HepG2 (cell line): ENCODE data around the gene VEGFA. TPM values are rescaled to one million over a fixed set of nuclear protein-coding genes. Genes with fewer than 3 reads are reported as not detected.

Experiments
- AHDC1 ChIP-seq: sonication (generic); formaldehyde crosslinking; IDR thresholded peaks from 2 replicates; pipeline ENCODE4 v1.5.1; 2020; ENCODE audit warnings: mild to moderate bottlenecking, missing genetic modification reagents, borderline replicate concordance
- AKAP8 ChIP-seq: sonication (generic); formaldehyde crosslinking; IDR thresholded peaks from 2 replicates; pipeline ENCODE4 v1.5.1; 2020; ENCODE audit warnings: mild to moderate bottlenecking, missing genetic modification reagents
- DRAP1 ChIP-seq: IDR thresholded peaks from 2 replicates; pipeline ENCODE4 v1.6.1; 2016; ENCODE audit warnings: missing genetic modification reagents, missing compliant biosample characterization
- MAX ChIP-seq: IDR thresholded peaks from 2 replicates; pipeline ENCODE4 v1.6.1; 2012; ENCODE audit warnings: inconsistent platforms
- NKX3-1 ChIP-seq: sonication (generic); formaldehyde crosslinking; IDR thresholded peaks from 2 replicates; pipeline ENCODE4 v1.5.0; 2020; ENCODE audit warnings: missing genetic modification reagents
- SMAD1 ChIP-seq: sonication (generic); formaldehyde crosslinking; IDR thresholded peaks from 2 replicates; pipeline ENCODE4 v1.4.0; 2020; ENCODE audit warnings: missing genetic modification reagents, low read depth, mild to moderate bottlenecking, borderline replicate concordance
- SMAD9 ChIP-seq: sonication (generic); formaldehyde crosslinking; IDR thresholded peaks from 2 replicates; pipeline ENCODE4 v1.5.1; 2020; ENCODE audit warnings: mild to moderate bottlenecking, missing genetic modification reagents
- SRY ChIP-seq: sonication (generic); formaldehyde crosslinking; IDR thresholded peaks from 2 replicates; pipeline ENCODE4 v1.8.0; 2022; ENCODE audit warnings: mild to moderate bottlenecking, missing genetic modification reagents
- TOPORS ChIP-seq: sonication (generic); formaldehyde crosslinking; IDR thresholded peaks from 2 replicates; pipeline ENCODE4 v1.8.0; 2023; ENCODE audit warnings: mild to moderate bottlenecking, missing genetic modification reagents
- ZBTB1 ChIP-seq: sonication (generic); formaldehyde crosslinking; IDR thresholded peaks from 2 replicates; pipeline ENCODE4 v1.4.0; 2020; ENCODE audit warnings: missing genetic modification reagents, borderline replicate concordance
- ZNF589 ChIP-seq: sonication (generic); formaldehyde crosslinking; conservative IDR thresholded peaks from 2 replicates; pipeline ENCODE4 v1.8.0; 2022; ENCODE audit warnings: mild to moderate bottlenecking, moderate library complexity, missing genetic modification reagents
- ZNF616 ChIP-seq: sonication (generic); formaldehyde crosslinking; IDR thresholded peaks from 2 replicates; pipeline ENCODE4 v1.5.0; 2020; ENCODE audit warnings: low read depth, mild to moderate bottlenecking, missing genetic modification reagents
- ZNF720 ChIP-seq: sonication (generic); formaldehyde crosslinking; IDR thresholded peaks from 2 replicates; pipeline ENCODE4 v1.4.0; 2020; ENCODE audit warnings: missing genetic modification reagents
- ZNF768 ChIP-seq: sonication (generic); formaldehyde crosslinking; IDR thresholded peaks from 2 replicates; pipeline ENCODE4 v1.4.0; 2020; ENCODE audit warnings: missing genetic modification reagents
- ZSCAN31 ChIP-seq: sonication (generic); formaldehyde crosslinking; IDR thresholded peaks from 2 replicates; pipeline ENCODE4 v1.5.0; 2020; ENCODE audit warnings: low read depth, mild to moderate bottlenecking, missing genetic modification reagents
- polyA plus RNA-seq, 8 experiments: library from polyadenylated mRNA; depleted of rRNA in 3 of 8; stranded (reverse) in 7 of 8; unstranded in 1 of 8; fragments of >200 nt; fragmentation: Illumina TruSeq in 4 of 8; extraction: Trizol in 4 of 8; gene quantifications; 2 replicates each; pipeline versions ENCODE4 v1.2.1 to v1.2.3, GENCODE V29; 2011 to 2016; ENCODE audit warnings: low read depth in 4 of 8, missing spikeins in 1 of 8, mixed read lengths in 1 of 8; ENCODE audit not compliant: insufficient read depth in 1 of 8
- total RNA-seq, 5 experiments: library from RNA; depleted of rRNA; stranded (reverse); fragments of >200 nt; fragmentation: Illumina TruSeq; extraction: Trizol; gene quantifications; 2 replicates each; pipeline ENCODE4 v1.2.3, GENCODE V29; 2016; ENCODE audit warnings: low read depth in 1 of 5
- TF ChIP-seq, protein P1 (sequence below): sonication (generic); formaldehyde crosslinking; IDR thresholded peaks from 2 replicates; pipeline ENCODE4 v1.4.0; 2020; ENCODE audit warnings: missing genetic modification reagents
- TF ChIP-seq, protein P2 (sequence below): IDR thresholded peaks from 2 replicates; pipeline ENCODE4 v1.6.1; 2016; ENCODE audit warnings: low read depth

VEGFA gene
- total and polyA plus RNA-seq, 2 of the 13 experiments (the other 11 are each of a cell fraction or from before 2014, with no cell fraction given) = 68.1 to 629 TPM

DNA sequence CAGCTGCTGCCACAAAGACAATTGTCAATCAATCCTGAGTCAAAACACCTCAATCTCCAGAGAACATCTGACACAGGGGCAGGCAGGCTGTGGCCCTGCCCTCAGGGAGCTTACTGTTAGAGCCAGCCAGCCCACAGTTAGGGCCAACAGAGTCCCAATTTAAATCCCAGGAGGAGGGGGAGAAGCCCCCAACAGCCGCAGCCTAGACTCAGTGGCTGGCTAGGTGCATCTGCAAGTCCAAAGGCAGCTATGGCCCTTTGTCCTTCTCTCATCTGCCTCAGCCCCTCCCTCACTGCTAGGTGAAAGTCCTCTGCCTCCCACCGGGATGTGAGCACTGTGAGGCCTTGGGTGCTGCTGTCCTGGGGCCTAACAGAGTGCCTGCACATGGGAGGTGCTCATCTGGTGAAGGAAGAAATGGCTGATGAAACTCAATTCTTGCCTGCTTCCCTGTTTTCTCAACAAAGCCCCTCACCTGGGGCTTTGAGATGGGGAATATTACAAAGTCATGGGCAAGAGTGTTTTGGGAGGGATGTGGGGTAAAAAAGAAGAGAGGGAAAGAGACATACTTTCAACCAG is 33.7 kb upstream of the VEGFA start (continued):
- no peak for TF ChIP-seq AHDC1 (CRISPR knock-in tag)
- no peak for TF ChIP-seq TOPORS (CRISPR knock-in tag)
- TF ChIP-seq ZBTB1 (CRISPR knock-in tag) = no peak
- TF ChIP-seq ZNF616 = no peak
- TF ChIP-seq ZNF768 = no peak
- no peak for TF ChIP-seq ZNF589
- no peak for TF ChIP-seq SRY (CRISPR knock-in tag)
- peak; percentile 70 for TF ChIP-seq DRAP1 (CRISPR knock-in tag)
- no peak for TF ChIP-seq NKX3-1 (CRISPR knock-in tag)
- TF ChIP-seq, protein P1, sequence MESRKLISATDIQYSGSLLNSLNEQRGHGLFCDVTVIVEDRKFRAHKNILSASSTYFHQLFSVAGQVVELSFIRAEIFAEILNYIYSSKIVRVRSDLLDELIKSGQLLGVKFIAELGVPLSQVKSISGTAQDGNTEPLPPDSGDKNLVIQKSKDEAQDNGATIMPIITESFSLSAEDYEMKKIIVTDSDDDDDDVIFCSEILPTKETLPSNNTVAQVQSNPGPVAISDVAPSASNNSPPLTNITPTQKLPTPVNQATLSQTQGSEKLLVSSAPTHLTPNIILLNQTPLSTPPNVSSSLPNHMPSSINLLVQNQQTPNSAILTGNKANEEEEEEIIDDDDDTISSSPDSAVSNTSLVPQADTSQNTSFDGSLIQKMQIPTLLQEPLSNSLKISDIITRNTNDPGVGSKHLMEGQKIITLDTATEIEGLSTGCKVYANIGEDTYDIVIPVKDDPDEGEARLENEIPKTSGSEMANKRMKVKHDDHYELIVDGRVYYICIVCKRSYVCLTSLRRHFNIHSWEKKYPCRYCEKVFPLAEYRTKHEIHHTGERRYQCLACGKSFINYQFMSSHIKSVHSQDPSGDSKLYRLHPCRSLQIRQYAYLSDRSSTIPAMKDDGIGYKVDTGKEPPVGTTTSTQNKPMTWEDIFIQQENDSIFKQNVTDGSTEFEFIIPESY (CRISPR knock-in tag) = no peak
- peak; percentile 56; the same call in 1 of the 2 replicates for TF ChIP-seq ZSCAN31 (CRISPR knock-in tag)
- TF ChIP-seq AKAP8 (CRISPR knock-in tag) = no peak
- TF ChIP-seq MAX = peak; percentile 73; the same call in 1 of the 2 replicates
- 0 out of 2 replicates have a peak, but pooled peaks have one; percentile 40 for TF ChIP-seq SMAD1 (CRISPR knock-in tag)
- TF ChIP-seq, protein P2, sequence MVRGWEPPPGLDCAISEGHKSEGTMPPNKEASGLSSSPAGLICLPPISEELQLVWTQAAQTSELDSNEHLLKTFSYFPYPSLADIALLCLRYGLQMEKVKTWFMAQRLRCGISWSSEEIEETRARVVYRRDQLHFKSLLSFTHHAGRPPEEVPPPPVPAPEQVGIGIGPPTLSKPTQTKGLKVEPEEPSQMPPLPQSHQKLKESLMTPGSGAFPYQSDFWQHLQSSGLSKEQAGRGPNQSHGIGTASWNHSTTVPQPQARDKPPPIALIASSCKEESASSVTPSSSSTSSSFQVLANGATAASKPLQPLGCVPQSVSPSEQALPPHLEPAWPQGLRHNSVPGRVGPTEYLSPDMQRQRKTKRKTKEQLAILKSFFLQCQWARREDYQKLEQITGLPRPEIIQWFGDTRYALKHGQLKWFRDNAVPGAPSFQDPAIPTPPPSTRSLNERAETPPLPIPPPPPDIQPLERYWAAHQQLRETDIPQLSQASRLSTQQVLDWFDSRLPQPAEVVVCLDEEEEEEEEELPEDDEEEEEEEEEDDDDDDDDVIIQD (CRISPR knock-in tag) = peak; percentile 37; the same call in 1 of the 2 replicates
- TF ChIP-seq ZNF720 (CRISPR knock-in tag) = no peak
- TF ChIP-seq SMAD9 (CRISPR knock-in tag) = no peak
